HG02798 (cell line): ENCODE measurements around the gene ZPR1.
"Not testable (repeated sequence)": the region's sequence is repeated elsewhere in the genome, so short reads cannot be mapped to it uniquely, and the experiment has no call there.

Experiments
- ATAC-seq: cut with Tn5 transposase; IDR thresholded peaks from one replicate; pipeline ENCODE4 v1.9.1; 2021; ENCODE audit warnings: mild to moderate bottlenecking; ENCODE audit not compliant: unreplicated experiment, poor library complexity

The ZPR1 gene

GRCh38 chr11:116825434-116825833 lies 37.6 kb upstream of the ZPR1 start:
- ATAC-seq, result no peak

GRCh38 chr11:116823031-116823843 lies 35.4 kb upstream of the ZPR1 start, which contains the start of gene APOA4:
Gene APOA4 (minus strand): TSS chr11:116823304. CDS start chr11:116823191, 113 bp downstream.
- no peak for ATAC-seq

GRCh38 chr11:116822575-116822974 lies 34.8 kb upstream of the ZPR1 start:
- ATAC-seq, result no peak

DNA sequence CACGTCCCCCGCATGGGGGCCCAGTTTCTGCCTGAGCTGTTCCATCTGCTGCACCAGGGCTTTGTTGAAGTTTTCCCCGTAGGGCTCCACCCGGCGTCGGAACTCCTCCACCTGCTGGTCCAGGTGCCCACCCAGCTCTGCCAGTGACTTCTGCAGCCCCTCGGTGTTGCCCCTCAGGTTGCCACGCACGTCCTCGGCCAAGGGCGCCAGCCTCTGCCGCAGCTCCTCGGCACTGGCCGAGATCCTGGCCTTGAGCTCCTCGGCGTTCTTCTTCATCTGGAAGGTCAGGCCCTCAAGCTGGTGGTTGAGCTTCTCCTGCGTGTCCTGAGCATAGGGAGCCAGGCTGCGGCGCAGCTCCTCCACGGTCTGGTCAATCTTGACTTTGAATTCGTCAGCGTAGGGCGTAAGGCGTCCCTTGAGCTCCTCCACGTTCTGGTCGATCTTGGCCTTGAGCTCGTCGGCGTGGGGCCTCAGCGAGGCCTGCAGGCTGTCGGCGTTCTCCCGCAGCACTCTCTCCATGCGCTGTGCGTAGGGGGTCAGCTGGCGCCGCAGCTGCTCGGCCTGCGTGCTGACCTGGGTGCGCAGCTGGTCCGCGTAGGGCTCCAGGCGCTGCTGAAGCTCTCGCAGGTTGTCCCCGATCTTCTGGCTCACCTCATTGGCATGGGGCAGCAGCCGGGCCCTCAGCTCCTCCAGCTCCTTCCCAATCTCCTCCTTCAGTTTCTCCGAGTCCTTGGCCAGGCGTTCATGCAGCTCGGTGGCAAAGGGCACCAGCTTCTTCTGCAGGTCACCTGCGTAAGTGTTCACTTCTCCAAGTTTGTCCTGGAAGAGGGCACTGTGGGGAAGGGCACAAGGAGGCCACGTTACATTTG lies 33.5 kb upstream of the ZPR1 start:
- ATAC-seq, result no peak

- no peak for ATAC-seq
Measured at GRCh38 chr11:116819049-116819448, 31.2 kb upstream of the ZPR1 start.

DNA sequence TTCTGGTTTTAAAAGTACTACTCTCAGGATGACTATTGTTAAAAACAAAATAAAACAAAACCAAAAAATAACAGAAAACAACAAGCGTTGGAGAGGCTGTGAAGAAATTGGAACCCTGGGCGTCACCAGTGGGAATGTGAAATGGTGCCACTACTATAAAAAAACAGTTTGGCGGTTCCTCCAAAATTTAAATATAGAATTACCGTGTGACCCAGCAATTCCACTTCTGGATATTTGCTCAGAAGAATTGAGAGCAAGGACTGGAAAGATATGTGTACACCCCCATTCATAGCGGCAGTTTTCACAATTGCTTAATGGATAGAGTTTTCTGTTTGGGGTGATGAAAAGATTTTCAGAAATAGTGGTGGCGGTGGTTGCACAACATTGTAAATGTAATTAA lies 26.7 kb upstream of the ZPR1 start:
- no peak for ATAC-seq

- no peak for ATAC-seq
Measured at GRCh38 chr11:116813781-116814471, 26.1 kb upstream of the ZPR1 start.

GRCh38 chr11:116813170-116813569 lies 25.3 kb upstream of the ZPR1 start:
- no peak for ATAC-seq

GRCh38 chr11:116812109-116812508 lies 24.3 kb upstream of the ZPR1 start:
- ATAC-seq, result no peak

DNA sequence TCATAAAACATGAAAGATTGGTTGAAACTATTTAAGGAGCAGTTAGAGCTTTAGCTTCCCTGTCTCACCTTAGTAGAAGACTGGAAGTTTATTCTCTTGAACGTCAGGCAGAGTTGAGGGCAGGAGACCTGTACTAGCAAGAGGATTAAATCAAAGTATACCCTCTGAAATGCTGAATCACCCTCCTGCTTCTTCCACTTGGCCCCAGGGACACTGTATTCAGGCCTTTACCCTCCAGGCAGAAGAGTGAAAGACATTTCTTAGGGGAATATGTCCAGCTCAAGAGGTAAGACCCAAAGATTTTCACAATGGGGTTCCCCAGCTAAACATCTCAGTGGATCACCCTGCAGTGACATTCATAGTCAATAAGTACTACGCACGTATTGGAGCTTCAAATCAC lies 23.4 kb upstream of the ZPR1 start:
- no peak for ATAC-seq

GRCh38 chr11:116808262-116809175 lies 20.7 kb upstream of the ZPR1 start:
- no peak for ATAC-seq

DNA sequence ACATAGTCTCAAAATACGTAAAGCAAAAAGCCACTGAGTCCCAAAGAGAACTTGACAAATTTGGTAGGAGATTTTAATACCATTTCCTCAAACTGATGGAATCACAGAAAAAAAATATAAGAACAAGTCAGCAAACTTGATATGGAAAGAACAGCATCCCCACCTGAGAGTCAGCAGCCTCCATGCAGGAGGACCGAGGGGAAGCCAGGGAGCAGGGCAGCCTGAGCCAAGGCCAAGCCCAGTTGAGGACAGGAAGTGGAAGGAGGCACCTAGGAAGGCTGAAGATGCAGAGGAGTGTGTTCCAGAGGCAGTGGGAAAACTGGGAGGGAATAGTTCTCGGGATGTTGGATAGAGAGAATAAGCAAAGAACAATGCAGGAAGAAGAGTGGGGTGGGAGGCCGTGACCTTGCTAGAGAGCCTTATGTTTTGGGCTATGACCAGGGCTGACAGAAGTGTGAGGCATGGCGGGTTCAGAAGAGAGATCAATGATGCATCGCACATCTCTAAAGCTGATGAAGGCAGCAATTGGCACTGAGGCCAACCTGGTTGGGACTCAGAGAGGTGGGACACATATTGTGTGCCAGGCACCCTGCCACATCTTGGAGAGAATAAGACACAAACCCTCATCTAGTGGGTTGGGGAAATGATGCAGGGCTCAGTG lies 19.9 kb upstream of the ZPR1 start:
- ATAC-seq, result no peak

- ATAC-seq, result no peak
Measured at GRCh38 chr11:116804001-116804400, 16.2 kb upstream of the ZPR1 start.

DNA sequence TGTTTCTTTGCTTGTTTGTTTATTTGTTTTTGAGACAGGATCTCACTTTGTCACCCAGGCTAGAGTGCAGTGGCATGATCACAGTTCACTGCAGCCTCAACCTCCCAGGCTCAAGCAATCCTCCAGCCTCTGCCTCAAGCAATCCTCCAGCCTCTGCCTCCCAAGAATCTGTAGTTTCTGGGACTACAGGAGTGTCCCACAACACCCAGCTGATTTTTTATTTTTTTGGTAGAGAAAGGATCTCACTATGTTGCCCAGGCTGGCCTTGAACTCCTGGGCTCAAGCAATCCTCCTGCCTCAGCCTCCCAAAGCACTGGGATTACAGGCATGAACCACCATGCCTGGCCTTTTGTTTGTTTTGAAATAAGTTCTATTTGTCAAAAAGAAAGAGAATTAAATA lies 13.8 kb upstream of the ZPR1 start:
- ATAC-seq, result not testable (repeated sequence)

GRCh38 chr11:116800610-116801009 lies 12.8 kb upstream of the ZPR1 start:
- ATAC-seq, result no peak

- ATAC-seq, result no peak
Measured at GRCh38 chr11:116798368-116798767, 10.5 kb upstream of the ZPR1 start.

DNA sequence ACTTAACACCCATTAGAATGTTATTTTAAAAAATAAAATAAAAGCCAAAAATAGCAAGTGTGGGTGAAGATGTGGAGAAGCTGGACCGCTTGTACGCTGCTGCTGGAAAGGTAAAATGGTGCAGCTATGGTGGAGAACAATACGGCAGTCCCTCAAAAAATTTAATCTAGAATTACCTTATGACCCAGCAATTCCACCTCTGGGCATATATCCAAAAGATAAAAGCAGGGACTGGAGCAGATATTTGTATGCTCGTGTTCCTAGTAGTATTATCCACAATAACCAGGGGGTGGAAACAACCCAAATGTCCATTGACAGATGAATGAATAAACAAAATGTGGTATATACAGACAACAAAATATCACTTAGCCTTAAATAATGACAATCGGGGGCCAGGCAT lies 10.0 kb upstream of the ZPR1 start:
- no peak for ATAC-seq

DNA sequence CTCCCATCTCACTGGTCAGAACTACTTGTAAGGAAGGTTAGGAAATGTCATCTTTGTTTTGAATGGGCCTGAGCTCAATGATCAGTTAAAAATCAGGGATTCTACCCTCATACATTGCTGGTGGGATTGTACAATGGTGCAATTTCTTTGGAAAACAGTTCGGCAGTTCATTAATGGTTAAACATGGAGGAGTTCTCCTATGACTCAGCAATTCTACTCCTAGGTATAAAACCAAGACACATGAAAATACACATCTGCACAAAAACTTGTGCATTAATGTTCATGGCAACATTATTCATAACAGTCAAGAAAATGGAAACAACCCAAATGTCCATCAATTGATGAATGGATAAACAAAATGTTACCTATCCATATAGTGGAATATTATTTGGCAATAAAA lies 8.7 kb upstream of the ZPR1 start:
- no peak for ATAC-seq

DNA sequence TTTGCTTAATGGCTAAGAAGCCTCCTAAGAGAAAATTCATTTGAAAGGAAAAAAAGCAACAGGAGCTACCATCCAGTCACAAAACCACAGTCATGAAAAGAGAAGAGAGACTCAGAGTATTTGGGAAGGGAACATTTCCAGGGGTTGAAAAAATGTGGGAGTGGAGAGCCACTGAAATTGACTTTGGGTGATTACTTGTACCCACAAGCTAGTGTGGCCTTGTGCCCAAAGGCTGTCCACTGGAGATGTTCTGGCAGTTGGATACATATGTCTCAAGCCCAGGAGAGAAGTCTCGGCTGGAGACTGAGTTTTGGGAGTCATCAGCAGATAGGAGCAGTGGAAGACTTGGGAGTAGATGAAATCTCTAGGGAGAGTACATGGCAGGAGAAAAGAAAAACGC lies 7.0 kb upstream of the ZPR1 start:
- ATAC-seq, result no peak
